ENCODE results near the gene CENPC. TPM values are rescaled to one million over a fixed set of nuclear protein-coding genes. Genes with fewer than 3 reads are reported as not detected.

Gene CENPC
- total and polyA plus RNA-seq, 2 experiments from 2014 or later = 21.6 to 24.5 TPM

- no peaks in the 10 kb centered on the region for H3K9me3 Mint-ChIP-seq
- H3K36me3 ChIP-seq (ENCODE audit: insufficient read depth) = no peaks in the 10 kb centered on the region
Observed at GRCh38 chr4:67556436-67556835, 11.1 kb upstream of the CENPC start.

More at GRCh38 chr4:67556436-67556835, 11.1 kb upstream of the CENPC start:
- Histone ChIP-seq H3K9me2 (ENCODE audit: insufficient read depth) (no peaks in the 10 kb centered on the region), H3K27ac (ENCODE audit: low read depth) (no peak overlapping the region), H4K20me1 (replicated peaks; ENCODE audit: insufficient read depth) (no peaks in the 10 kb centered on the region), H2AFZ (no peak overlapping the region), H3F3A (replicated peaks; ENCODE audit: low read depth) (no peaks in the 10 kb centered on the region), H3K4me3 (no peak overlapping the region), H3K79me2 (replicated peaks; ENCODE audit: insufficient read depth) (no peaks in the 10 kb centered on the region), H3K4me1 (ENCODE audit: insufficient read depth) (no peaks in the 10 kb centered on the region; the same call in 1 of the 2 replicates), H3K4me2 (no peak overlapping the region), H3K27me3 (ENCODE audit: insufficient read depth) (no peaks in the 10 kb centered on the region)
- Mint-ChIP-seq H3K4me1 (peaks cover 5% of the 10 kb centered on the region), H3K27me3 (ENCODE audit: insufficient read depth, low read depth, poor library complexity) (peaks cover 3% of the 10 kb centered on the region), H3K4me3 (no peak overlapping the region), H3K27ac (no peak overlapping the region), H3K36me3 (ENCODE audit: low read depth) (no peaks in the 10 kb centered on the region)
- DNase-seq (ENCODE audit: low spot score) (no peak), ATAC-seq (no peak)
- TF ChIP-seq CREB1 (CRISPR knock-in tag; IDR thresholded peaks at IDR 0.05; ENCODE audit: low read depth) (no peak), ZNF331 (CRISPR knock-in tag; IDR thresholded peaks at IDR 0.05; ENCODE audit: low read depth) (no peak), EZH2 (IDR thresholded peaks at IDR 0.05; ENCODE audit: low read depth, unreplicated experiment) (no peak), NANOG (IDR thresholded peaks at IDR 0.05; ENCODE audit: borderline replicate concordance) (no peak), ZNF462 (CRISPR knock-in tag; IDR thresholded peaks at IDR 0.05) (no peak), JUNB (IDR thresholded peaks at IDR 0.05; ENCODE audit: unreplicated experiment) (no peak), POLR2AphosphoS5 (IDR thresholded peaks at IDR 0.05; ENCODE audit: low read depth) (no peak), STAT1 (IDR thresholded peaks at IDR 0.05; ENCODE audit: unreplicated experiment) (no peak), EZH2phosphoT487 (IDR thresholded peaks at IDR 0.05; ENCODE audit: unreplicated experiment) (no peak), ZNF114 (CRISPR knock-in tag; IDR thresholded peaks at IDR 0.05) (no peak), REST (IDR thresholded peaks at IDR 0.05; ENCODE audit: unreplicated experiment) (no peak), CTCF (conservative IDR thresholded peaks at IDR 0.05; ENCODE audit: low read depth in 2 of 2) (no peak), ETS1 (IDR thresholded peaks at IDR 0.05) (no peak)
